HCT116 (cell line): ENCODE measurements around the gene SLC38A3.

ENCODE experiments used
- CTCF ChIP-seq, 3 experiments: fragments of 200-600 bp in 1 of 3; sonication (generic) in 1 of 3; IDR thresholded peaks in 2 of 3; conservative IDR thresholded peaks in 1 of 3; 2 replicates each; pipeline ENCODE4 v1.5.1; 2012 to 2017; ENCODE audit warnings: low read depth in 2 of 3, low read length in 2 of 3, antibody characterized with exemption in 1 of 3, borderline replicate concordance in 1 of 3, control low read depth in 1 of 3, mild to moderate bottlenecking in 1 of 3, mixed read lengths in 1 of 3, mixed run types in 1 of 3, moderate library complexity in 1 of 3; ENCODE audit not compliant: insufficient read depth in 1 of 3
- EZH2 ChIP-seq: fragments of 200-600 bp; sonication (generic); IDR thresholded peaks from 2 replicates; pipeline ENCODE4 v1.6.1; 2017; ENCODE audit warnings: antibody characterized with exemption, mixed run types
- JUND ChIP-seq: IDR thresholded peaks from 2 replicates; pipeline ENCODE4 v1.6.1; 2012
- POLR2A ChIP-seq: IDR thresholded peaks from 2 replicates; pipeline ENCODE4 v1.7.0; 2011; ENCODE audit warnings: borderline replicate concordance; ENCODE audit not compliant: insufficient read depth, insufficient read length; ENCODE audit errors: extremely low read depth
- POLR2AphosphoS5 ChIP-seq: IDR thresholded peaks from 2 replicates; pipeline ENCODE4 v1.6.1; 2011; ENCODE audit warnings: mild to moderate bottlenecking, low read depth, low read length, moderate library complexity

GRCh38 chr3:50261505-50261904, 56.4 kb downstream of the SLC38A3 start:
- TF ChIP-seq POLR2AphosphoS5 (no peak), POLR2A (no peak), EZH2 (no peak), CTCF (IDR thresholded peaks at IDR 0.05 in 2 of 3, conservative IDR thresholded peaks at IDR 0.05 in 1 of 3; ENCODE audit: borderline replicate concordance in 1 of 3, insufficient read depth in 1 of 3, low read depth in 2 of 3, low read length in 2 of 3) (no peak), JUND (no peak)
